ENCODE data around the gene RPL15. TPM values are rescaled to one million over a fixed set of nuclear protein-coding genes. Genes with fewer than 3 reads are reported as not detected.
A peak's percentile ranks its signal among the peaks of the same experiment; 100 is the strongest.
"Not testable (repeated sequence)": the region's sequence is repeated elsewhere in the genome, so short reads cannot be mapped to it uniquely, and the experiment has no call there.

The RPL15 gene
- total RNA-seq, 2 experiments from 2014 or later, result 1,577 to 1,648 TPM

DNA sequence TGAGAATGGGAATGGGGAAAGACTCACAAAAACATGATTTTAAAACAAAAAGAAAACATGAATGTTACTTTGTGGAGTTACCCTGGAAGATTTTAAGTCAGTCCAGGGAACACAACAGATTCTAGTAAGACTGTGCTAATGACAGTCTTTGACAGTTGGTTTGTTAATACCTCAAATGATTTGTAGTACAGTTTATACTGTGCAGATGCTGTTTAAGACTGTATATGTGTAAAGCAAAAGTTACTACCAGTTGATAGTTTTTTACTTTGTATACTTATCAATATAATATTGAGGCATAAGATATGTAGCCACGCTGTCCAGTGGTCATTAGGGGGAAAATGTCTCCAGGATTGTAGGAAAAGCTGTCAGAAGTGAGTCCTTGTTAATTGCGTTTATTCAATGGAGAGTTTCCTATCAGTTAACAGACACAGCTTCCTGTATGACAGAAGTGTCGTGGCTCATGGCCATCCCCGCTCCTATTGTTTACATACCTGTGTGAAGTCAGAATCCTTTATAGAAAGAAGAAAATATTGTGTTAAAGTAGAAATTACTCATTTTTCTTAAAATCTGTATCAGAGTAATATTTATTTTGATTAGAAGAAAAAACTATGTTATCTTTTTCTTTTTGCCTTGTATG, 36.1 kb upstream of the RPL15 start:
- DNase-seq (no peak), ATAC-seq (ENCODE audit: low read depth) (no peak)
- Mint-ChIP-seq H3K27me3 (no peaks in the 10 kb centered on the region), H3K36me3 (peaks cover 7% of the 10 kb centered on the region), H3K4me1 (peaks cover 13% of the 10 kb centered on the region), H3K9me3 (no peaks in the 10 kb centered on the region), H3K27ac (no peak overlapping the region), H3K4me3 (no peak overlapping the region)
- POLR2A ChIA-PET, result interaction anchor here (2.1 kb wide), 1 partner anchor 36 kb away, joined by 8 read pairs; the partner anchor contains the start of genes NKIRAS1 and RPL15

DNA sequence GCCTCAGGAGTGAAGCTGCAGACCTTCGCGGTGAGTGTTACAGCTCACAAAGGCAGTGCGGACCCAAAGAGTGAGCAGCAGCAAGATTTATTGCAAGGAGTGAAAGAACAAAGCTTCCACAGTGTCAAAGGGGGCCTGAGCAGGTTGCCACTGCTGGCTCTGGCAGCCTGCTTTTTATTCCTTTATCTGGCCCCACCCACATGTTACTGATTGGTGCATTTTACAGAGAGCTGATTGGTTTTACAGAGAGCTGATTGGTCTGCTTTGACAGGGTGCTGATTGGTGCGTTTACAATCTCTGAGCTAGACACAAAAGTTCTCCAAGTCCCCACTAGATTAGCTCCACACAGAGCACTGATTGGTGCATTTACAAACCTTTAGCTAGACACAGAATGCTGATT, 34.9 kb upstream of the RPL15 start:
- POLR2A ChIA-PET, result interaction anchor here (2.1 kb wide), 1 partner anchor 35 kb away, joined by 8 read pairs; the partner anchor contains the start of genes NKIRAS1 and RPL15

DNA sequence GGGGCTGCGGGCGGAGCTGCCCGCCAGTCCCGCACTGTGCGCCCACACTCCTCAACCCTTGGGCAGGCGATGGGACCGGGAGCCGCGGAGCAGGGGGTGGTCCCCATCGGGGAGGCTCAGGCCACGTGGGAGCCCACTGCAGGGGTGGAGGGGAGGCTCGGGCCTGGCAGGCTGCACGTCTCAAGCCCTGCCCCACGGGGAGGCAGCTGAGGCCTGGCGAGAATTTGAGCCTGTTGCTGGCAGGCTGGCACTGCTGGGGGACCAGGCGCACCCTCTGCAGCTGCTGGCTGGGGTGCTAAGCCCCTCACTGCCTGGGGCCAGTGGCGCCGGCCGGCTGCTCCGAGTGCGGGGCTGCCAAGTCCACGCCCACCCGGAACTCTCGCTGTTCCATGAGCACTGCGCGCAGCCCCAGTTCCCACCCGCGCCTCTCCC, 34.4 kb upstream of the RPL15 start:
- Mint-ChIP-seq H3K36me3 (peaks cover 7% of the 10 kb centered on the region), H3K4me3 (no peak overlapping the region), H3K27ac (no peak overlapping the region), H3K4me1 (peaks cover 16% of the 10 kb centered on the region), H3K27me3 (no peaks in the 10 kb centered on the region), H3K9me3 (no peaks in the 10 kb centered on the region)
- ATAC-seq (ENCODE audit: low read depth) (no peak), DNase-seq (no peak)
- POLR2A ChIA-PET, result interaction anchor here (2.1 kb wide), 1 partner anchor 35 kb away, joined by 8 read pairs; the partner anchor contains the start of genes NKIRAS1 and RPL15

More for the DNA sequence above, 34.9 kb upstream of the RPL15 start:
- H3K9me3 Mint-ChIP-seq; H3K36me3 Mint-ChIP-seq; DNase-seq; H3K27me3 Mint-ChIP-seq; ATAC-seq (ENCODE audit: low read depth): not testable (repeated sequence)
- H3K4me1 Mint-ChIP-seq, result peaks cover 16% of the 10 kb centered on the region
- peak overlapping the region; percentile 17 for H3K27ac Mint-ChIP-seq
- peak overlapping the region; percentile 52 for H3K4me3 Mint-ChIP-seq

DNA sequence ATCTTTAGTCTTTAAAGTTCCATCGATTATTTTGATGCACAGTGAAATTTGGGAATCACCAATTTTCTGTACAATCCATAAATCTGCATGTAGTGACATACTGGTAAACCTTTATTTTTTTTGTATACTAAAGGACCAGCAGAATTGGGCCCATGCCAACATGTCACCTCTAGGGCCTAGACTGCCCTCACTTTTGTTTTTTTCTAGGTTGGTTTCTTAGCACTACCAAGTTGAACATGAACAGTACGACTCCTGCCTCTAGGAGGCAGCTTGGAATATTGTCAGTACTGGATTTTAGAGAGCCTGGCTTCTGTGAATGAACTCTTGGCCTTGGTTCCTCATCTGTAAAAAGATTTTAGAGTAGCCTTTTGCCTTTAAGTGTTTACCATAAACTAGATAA, 32.5 kb upstream of the RPL15 start:
- ATAC-seq (ENCODE audit: low read depth) (no peak), DNase-seq (no peak)
- H3K27me3 Mint-ChIP-seq, result no peaks in the 10 kb centered on the region
- no peak overlapping the region for H3K27ac Mint-ChIP-seq
- H3K9me3 Mint-ChIP-seq, result no peaks in the 10 kb centered on the region
- POLR2A ChIA-PET, result interaction anchor here (1.2 to 1.8 kb wide), 2 partner anchors 32 to 33 kb away, joined by 3 to 4 read pairs; partner anchors contain the start of genes NKIRAS1 and RPL15
- H3K36me3 Mint-ChIP-seq, result peaks cover 7% of the 10 kb centered on the region
- H3K4me3 Mint-ChIP-seq, result no peak overlapping the region
- H3K4me1 Mint-ChIP-seq, result peaks cover 16% of the 10 kb centered on the region

DNA sequence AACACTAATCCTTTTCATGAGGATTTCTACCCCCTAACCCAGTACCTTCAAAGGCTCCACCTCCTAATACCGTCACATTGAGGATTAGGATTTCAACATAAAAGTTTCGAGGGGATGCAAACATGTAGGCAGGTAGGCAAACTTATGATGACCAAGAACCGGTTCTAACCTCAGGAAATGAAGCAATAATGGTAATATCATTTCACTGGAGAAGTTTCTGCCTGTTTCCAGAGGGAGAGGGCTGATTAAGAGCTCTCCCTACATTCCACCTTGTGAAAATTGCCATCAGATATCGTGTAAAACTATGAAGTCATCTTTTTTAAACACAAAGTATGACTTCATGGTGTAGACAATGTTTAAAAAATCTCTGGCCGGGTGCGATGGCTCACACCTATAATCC, 31.7 kb upstream of the RPL15 start:
- Mint-ChIP-seq H3K27me3 (no peaks in the 10 kb centered on the region), H3K4me1 (peaks cover 16% of the 10 kb centered on the region), H3K36me3 (peaks cover 9% of the 10 kb centered on the region), H3K4me3 (no peak overlapping the region), H3K9me3 (no peaks in the 10 kb centered on the region), H3K27ac (no peak overlapping the region)
- DNase-seq (no peak), ATAC-seq (ENCODE audit: low read depth) (no peak)
- POLR2A ChIA-PET, result interaction anchor here (1.2 to 1.8 kb wide), 2 partner anchors 32 to 33 kb away, joined by 3 to 4 read pairs; partner anchors contain the start of genes NKIRAS1 and RPL15

DNA sequence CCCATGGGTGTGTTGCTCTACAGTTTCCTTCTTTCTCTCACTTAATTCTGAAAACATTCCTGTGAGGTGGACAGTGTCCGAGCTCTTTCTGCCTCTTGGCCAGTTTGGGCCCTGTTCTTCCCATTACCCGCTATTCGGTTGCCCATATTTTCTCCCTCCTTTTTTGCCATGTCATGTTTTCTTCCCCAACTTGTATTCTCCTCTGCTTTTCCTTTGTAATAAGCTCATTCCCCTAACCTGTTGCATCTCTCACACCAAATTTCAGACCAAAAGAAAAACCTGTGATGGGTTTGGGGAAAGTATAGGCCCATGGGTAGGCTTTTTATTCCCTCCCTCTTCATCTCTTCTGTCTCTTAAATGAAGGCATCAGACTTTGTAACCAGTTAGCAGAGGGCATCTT, 30.6 kb upstream of the RPL15 start:
- Mint-ChIP-seq H3K9me3 (no peaks in the 10 kb centered on the region), H3K27ac (no peak overlapping the region), H3K27me3 (no peaks in the 10 kb centered on the region), H3K4me3 (no peak overlapping the region), H3K36me3 (peaks cover 8% of the 10 kb centered on the region), H3K4me1 (peaks cover 10% of the 10 kb centered on the region)
- DNase-seq, result no peak
- POLR2A ChIA-PET, result interaction anchor here (1.8 kb wide), 1 partner anchor 30 kb away, joined by 4 read pairs; the partner anchor contains the start of genes NKIRAS1 and RPL15
- no peak for ATAC-seq (ENCODE audit: low read depth)

DNA sequence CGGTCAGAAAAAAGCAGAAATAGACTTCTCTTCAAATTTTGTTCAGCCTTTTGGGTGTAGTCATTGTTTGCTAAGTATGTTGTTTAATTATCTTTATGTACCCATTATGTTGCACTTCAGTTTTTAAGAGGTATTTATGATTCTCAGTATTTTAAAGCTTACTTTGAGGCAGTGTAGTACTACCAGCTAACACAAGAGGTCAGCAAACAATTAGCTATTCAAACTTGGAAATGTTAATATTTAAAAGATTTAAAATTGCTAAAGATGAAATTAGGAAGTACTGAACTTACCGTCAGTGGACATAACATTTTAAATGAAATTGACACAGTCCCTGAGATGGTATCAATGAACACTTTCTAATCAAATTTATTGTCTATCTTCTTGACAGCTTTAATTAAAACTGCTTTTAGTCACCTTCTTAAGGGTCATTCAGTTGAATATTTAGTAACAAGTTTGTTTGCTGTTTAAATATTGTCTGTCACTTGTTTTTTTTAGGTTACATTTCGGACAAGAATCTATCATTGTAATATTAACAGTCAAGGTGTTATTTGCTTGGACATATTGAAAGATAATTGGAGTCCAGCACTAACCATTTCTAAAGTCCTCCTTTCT, 28.2 kb upstream of the RPL15 start:
- Mint-ChIP-seq H3K27me3 (no peaks in the 10 kb centered on the region), H3K36me3 (peaks cover 4% of the 10 kb centered on the region), H3K27ac (no peak overlapping the region), H3K9me3 (no peaks in the 10 kb centered on the region), H3K4me1 (peaks cover 4% of the 10 kb centered on the region), H3K4me3 (no peak overlapping the region)
- POLR2A ChIA-PET, result interaction anchor here (1.6 kb wide), 1 partner anchor 28 kb away, joined by 11 read pairs; the partner anchor contains the start of genes NKIRAS1 and RPL15
- ATAC-seq (ENCODE audit: low read depth), result no peak
- DNase-seq, result no peak

DNA sequence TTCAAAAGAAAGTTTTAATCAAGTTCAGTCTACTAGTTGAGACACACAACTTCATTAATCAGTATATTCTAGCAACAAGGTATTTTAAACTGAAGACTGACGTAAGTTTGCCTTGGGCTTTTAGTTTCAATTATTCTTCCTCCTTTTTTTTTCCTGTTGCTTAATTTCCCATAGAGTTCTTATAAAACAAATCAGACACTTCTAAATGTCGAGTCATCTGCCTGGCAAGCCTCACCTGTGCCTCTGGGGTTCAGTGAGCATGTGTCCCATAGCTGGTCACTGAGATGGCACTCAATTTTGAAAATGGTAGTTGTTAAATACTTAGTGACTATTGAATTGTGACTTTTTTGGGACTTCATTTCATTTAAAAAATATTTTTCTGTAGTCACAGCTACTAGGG, 27.5 kb upstream of the RPL15 start:
- Mint-ChIP-seq H3K27me3 (no peaks in the 10 kb centered on the region), H3K27ac (no peak overlapping the region), H3K9me3 (no peaks in the 10 kb centered on the region), H3K4me1 (peaks cover 6% of the 10 kb centered on the region), H3K36me3 (peaks cover 4% of the 10 kb centered on the region), H3K4me3 (no peak overlapping the region)
- ATAC-seq (ENCODE audit: low read depth), result no peak
- POLR2A ChIA-PET, result no interaction called here
- no peak for DNase-seq

DNA sequence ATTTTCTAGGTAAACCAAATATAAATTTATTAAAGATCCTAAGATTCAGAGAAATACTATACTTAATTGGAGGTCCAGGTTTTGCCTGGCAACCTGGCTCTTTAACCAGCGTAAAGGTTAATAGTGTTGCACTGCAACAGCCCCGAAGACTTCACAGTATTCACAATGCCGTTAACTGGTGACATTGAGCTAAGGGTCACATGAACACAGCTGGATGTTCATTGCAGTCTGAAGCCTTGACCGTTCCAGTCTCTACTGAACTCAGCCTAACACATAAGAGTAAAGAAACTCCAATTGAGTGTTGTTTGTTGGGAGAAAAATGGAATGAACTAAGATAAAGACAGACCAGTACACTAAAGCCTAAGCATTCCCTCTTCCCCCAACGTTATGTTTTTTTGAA, 27.0 kb upstream of the RPL15 start:
- no peaks in the 10 kb centered on the region for H3K27me3 Mint-ChIP-seq
- POLR2A ChIA-PET, result no interaction called here
- no peak overlapping the region for H3K4me3 Mint-ChIP-seq
- DNase-seq, result no peak
- H3K9me3 Mint-ChIP-seq, result no peaks in the 10 kb centered on the region
- no peak for ATAC-seq (ENCODE audit: low read depth)
- peaks cover 4% of the 10 kb centered on the region for H3K36me3 Mint-ChIP-seq
- peaks cover 8% of the 10 kb centered on the region for H3K4me1 Mint-ChIP-seq
- no peak overlapping the region for H3K27ac Mint-ChIP-seq

DNA sequence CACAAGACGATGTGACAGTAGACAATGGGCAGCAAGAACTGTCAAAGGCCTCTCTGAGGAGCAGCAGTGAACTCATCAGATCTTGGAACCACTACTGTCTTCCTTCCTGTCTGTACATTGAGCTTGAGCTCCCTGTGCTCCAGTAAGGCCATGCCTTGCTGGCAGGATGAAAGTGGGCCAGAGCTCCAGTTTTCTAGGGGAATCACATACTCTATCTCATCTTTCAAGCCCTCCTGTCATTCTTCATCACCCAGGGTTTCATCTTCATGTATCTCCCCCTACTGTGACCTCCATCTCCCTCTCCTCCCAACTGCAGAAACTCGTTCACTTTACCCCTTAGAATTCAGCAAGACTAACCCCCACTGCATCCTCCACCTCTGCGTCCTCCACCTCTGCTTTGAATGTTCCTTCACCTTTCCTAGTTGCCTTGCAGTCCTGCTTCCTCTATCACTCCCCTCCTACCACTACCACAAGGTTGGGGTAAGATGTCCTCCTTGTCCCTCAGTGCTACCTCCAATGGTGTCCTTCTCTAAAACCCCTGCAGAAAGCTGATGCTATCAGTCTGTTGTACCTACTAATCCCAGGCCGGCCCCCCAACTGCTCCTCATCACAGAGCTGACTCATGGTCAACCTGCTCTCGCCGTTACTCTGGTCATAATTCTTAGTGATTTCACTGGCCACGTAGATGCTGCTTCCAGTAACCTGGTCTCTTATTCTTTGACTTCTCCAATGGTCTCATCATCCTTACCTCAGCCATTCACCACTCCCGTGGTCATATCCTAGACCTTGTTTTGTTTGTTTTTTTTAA, 22.5 kb upstream of the RPL15 start:
- H3K27me3 Mint-ChIP-seq, result no peaks in the 10 kb centered on the region
- DNase-seq (no peak), ATAC-seq (ENCODE audit: low read depth) (no peak)
- peaks cover 5% of the 10 kb centered on the region for H3K4me1 Mint-ChIP-seq
- POLR2A ChIA-PET, result no interaction called here
- no peak overlapping the region for H3K4me3 Mint-ChIP-seq
- no peaks in the 10 kb centered on the region for H3K9me3 Mint-ChIP-seq
- H3K27ac Mint-ChIP-seq, result no peak overlapping the region
- peaks cover 20% of the 10 kb centered on the region for H3K36me3 Mint-ChIP-seq

DNA sequence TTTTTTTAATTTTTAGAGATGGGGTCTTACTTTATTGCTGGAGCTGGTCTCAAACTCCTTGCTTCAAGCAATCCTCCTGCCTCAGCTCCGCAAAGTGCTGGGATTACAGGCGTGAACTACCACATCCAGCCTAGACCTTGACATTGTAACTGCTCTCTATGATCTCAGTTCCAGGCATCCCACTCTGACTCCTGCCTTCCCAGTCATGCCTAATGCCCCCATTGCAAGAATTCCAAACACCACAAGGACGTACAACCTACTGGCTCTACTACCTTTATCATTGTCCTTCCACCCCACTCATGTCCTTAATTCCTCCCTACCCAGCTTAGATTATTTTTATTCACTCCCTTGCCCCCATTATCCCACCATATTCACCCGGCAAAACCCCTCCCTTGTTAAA, 21.8 kb upstream of the RPL15 start:
- Mint-ChIP-seq H3K27ac (peak overlapping the region; percentile 23), H3K4me1 (peaks cover 5% of the 10 kb centered on the region), H3K27me3 (no peaks in the 10 kb centered on the region), H3K9me3 (no peaks in the 10 kb centered on the region), H3K4me3 (no peak overlapping the region), H3K36me3 (peaks cover 20% of the 10 kb centered on the region)
- DNase-seq (no peak), ATAC-seq (ENCODE audit: low read depth) (no peak)
- POLR2A ChIA-PET, result no interaction called here

DNA sequence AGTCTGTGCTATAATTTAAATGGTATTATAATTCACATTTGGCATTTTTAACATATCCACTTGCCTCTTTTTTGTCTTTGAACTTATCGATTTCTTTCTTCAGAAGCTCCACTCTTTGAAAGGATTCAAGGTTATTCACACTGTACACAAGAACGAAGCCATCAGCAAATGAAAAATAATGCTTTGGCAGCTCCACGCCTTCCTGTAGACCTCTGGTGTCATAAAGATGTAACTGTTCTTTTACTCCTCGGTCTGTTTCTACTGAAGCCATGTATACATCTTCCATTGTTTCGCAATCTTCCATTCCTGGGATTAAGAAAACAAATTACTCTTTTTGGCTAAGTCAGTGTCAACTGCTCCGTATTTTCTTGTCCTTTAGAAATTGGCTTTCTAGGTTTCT, 16.2 kb upstream of the RPL15 start:
- Mint-ChIP-seq H3K9me3 (peaks cover 2% of the 10 kb centered on the region), H3K36me3 (peaks cover 19% of the 10 kb centered on the region), H3K4me3 (no peak overlapping the region), H3K27ac (no peak overlapping the region), H3K4me1 (no peaks in the 10 kb centered on the region), H3K27me3 (no peaks in the 10 kb centered on the region)
- ATAC-seq (ENCODE audit: low read depth), result no peak
- DNase-seq, result no peak
- POLR2A ChIA-PET, result no interaction called here

DNA sequence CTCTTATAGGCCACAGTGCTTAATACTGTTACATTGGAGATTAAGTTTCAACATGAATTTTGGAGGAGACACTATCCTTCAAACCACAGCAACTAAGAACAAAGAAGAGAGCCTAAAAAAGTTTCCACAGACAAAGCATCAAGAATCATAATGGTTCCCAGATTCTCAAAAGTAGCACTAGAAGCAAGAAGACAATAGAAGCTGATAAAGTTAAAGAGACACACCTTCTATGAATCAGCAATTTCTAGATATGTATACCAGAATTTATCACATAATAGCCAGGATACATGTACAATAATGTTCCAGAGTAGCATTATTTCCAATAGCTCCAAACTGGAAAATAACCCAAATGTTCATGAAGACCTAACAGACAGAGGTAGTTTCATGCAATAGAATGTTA, 12.4 kb upstream of the RPL15 start:
- Mint-ChIP-seq H3K4me1 (no peaks in the 10 kb centered on the region), H3K27ac (no peak overlapping the region), H3K4me3 (no peak overlapping the region), H3K27me3 (no peaks in the 10 kb centered on the region), H3K36me3 (peaks cover 7% of the 10 kb centered on the region), H3K9me3 (peaks cover 2% of the 10 kb centered on the region)
- POLR2A ChIA-PET, result no interaction called here
- ATAC-seq (ENCODE audit: low read depth), result no peak
- DNase-seq, result no peak
